Smooth muscle cell (in vitro differentiated cells): ENCODE measurements around the gene SMG5. TPM values are rescaled to one million over a fixed set of nuclear protein-coding genes. Genes with fewer than 3 reads are reported as not detected.
A peak's percentile ranks its signal among the peaks of the same experiment; 100 is the strongest.

Source experiments
- DNase-seq: peaks from one replicate; lab custom pipeline; 2025; ENCODE audit not compliant: unreplicated experiment; lab: John Stamatoyannopoulos, UW
- H2AFZ ChIP-seq: fragments of 200-600 bp; sonication (generic); 2 replicates; pipeline ENCODE4 v1.6.0; 2016; ENCODE audit warnings: antibody characterized with exemption, low read depth, mild to moderate bottlenecking
- H3F3A ChIP-seq: fragments of 200-600 bp; sonication (generic); 2 replicates; pipeline ENCODE4 v1.6.0; 2017; ENCODE audit warnings: antibody characterized with exemption, low read depth
- H3K27ac ChIP-seq: fragments of 200-600 bp; sonication (generic); 2 replicates; pipeline ENCODE4 v1.5.1; 2016; ENCODE audit warnings: low read depth, mild to moderate bottlenecking
- H3K27me3 ChIP-seq: fragments of 200-600 bp; sonication (generic); 2 replicates; pipeline ENCODE4 v1.6.1; 2016; ENCODE audit warnings: low read depth, mild to moderate bottlenecking
- H3K36me3 ChIP-seq: fragments of 200-600 bp; sonication (generic); 2 replicates; pipeline ENCODE4 v1.5.1; 2016; ENCODE audit warnings: low read depth
- H3K4me1 ChIP-seq: fragments of 200-600 bp; sonication (generic); 2 replicates; pipeline ENCODE4 v1.5.1; 2016; ENCODE audit warnings: low read depth
- H3K4me2 ChIP-seq: fragments of 200-600 bp; sonication (generic); 2 replicates; pipeline ENCODE4 v1.6.0; 2016; ENCODE audit warnings: mild to moderate bottlenecking
- H3K4me3 ChIP-seq: fragments of 200-600 bp; sonication (generic); 2 replicates; pipeline ENCODE4 v1.5.1; 2016; ENCODE audit warnings: mild to moderate bottlenecking
- H3K79me2 ChIP-seq: fragments of 200-600 bp; sonication (generic); 2 replicates; pipeline ENCODE4 v1.6.0; 2016; ENCODE audit warnings: low read depth, mild to moderate bottlenecking
- H3K9ac ChIP-seq: fragments of 200-600 bp; sonication (generic); 2 replicates; pipeline ENCODE4 v1.6.0; 2016; ENCODE audit warnings: low read depth
- H3K9me3 ChIP-seq: fragments of 200-600 bp; sonication (generic); replicated peaks from 2 replicates; pipeline ENCODE4 v1.5.1; 2016; ENCODE audit warnings: low read depth
- H4K20me1 ChIP-seq: fragments of 200-600 bp; sonication (generic); 2 replicates; pipeline ENCODE4 v1.6.0; 2016; ENCODE audit warnings: low read depth
- CTCF ChIP-seq: fragments of 200-600 bp; sonication (generic); IDR thresholded peaks from 2 replicates; pipeline ENCODE4 v1.5.1; 2017; ENCODE audit warnings: borderline replicate concordance, mild to moderate bottlenecking, antibody characterized with exemption; ENCODE audit not compliant: insufficient read depth, poor library complexity, severe bottlenecking
- WGBS: methylation state at CpG from one replicate; pipeline ENCODE4 v1.1.7; 2016; ENCODE audit warnings: low lambda C conversion rate; 5-methylcytosine and 5-hydroxymethylcytosine counted together
- polyA plus RNA-seq: library from polyadenylated mRNA; unstranded; fragments of >200 nt; fragmentation: Nextera tagmentation; extraction: Ambion mirVana; gene quantifications from 2 replicates; pipeline ENCODE4 v1.2.1, GENCODE V29; 2016
- total RNA-seq: library from RNA; depleted of rRNA; stranded (reverse); fragments of >200 nt; gene quantifications from 2 replicates; pipeline ENCODE4 v1.2.3, GENCODE V29; 2014

The SMG5 gene
- total and polyA plus RNA-seq, 2 experiments from 2014 or later: 42.3 to 47.4 TPM

GRCh38 chr1:156291226-156292061 lies 8.8 kb upstream of the SMG5 start:
- peak overlapping the region; percentile 73 for H2AFZ ChIP-seq
- DNase-seq: peak; percentile 82
- H3K9ac ChIP-seq: peak overlapping the region; percentile 56
- H3K36me3 ChIP-seq: no peaks in the 10 kb centered on the region
- H3K9me3 ChIP-seq: no peaks in the 10 kb centered on the region
- 14% methylated on average over 37 of the region's 37 CpGs for WGBS
- H3K4me3 ChIP-seq: peak overlapping the region; percentile 57
- H4K20me1 ChIP-seq: no peaks in the 10 kb centered on the region
- H3K27me3 ChIP-seq: no peaks in the 10 kb centered on the region
- H3K27ac ChIP-seq: peak overlapping the region; percentile 77
- H3K4me1 ChIP-seq: peaks cover 16% of the 10 kb centered on the region
- H3K79me2 ChIP-seq: peaks cover 6% of the 10 kb centered on the region
- no peak for TF ChIP-seq CTCF
- H3F3A ChIP-seq: peaks cover 6% of the 10 kb centered on the region
- peak overlapping the region; percentile 90 for H3K4me2 ChIP-seq

- no peak for TF ChIP-seq CTCF
These were observed 7.2 kb upstream of the SMG5 start for GRCh38 chr1:156289857-156290256.

GRCh38 chr1:156286061-156286460 lies 3.4 kb upstream of the SMG5 start:
- no peaks in the 10 kb centered on the region for H3K36me3 ChIP-seq
- no peaks in the 10 kb centered on the region for H3K9me3 ChIP-seq
- no peak for DNase-seq
- no peak overlapping the region for H3K4me3 ChIP-seq
- peaks cover 22% of the 10 kb centered on the region for H3K79me2 ChIP-seq
- WGBS: 96% methylated on average over 8 of the region's 8 CpGs
- no peak overlapping the region for H3K9ac ChIP-seq
- no peak overlapping the region for H2AFZ ChIP-seq
- TF ChIP-seq CTCF: no peak
- H3K27me3 ChIP-seq: no peaks in the 10 kb centered on the region
- peaks cover 9% of the 10 kb centered on the region for H4K20me1 ChIP-seq
- peaks cover 23% of the 10 kb centered on the region for H3K4me1 ChIP-seq
- H3F3A ChIP-seq: no peaks in the 10 kb centered on the region
- H3K27ac ChIP-seq: no peak overlapping the region
- no peak overlapping the region for H3K4me2 ChIP-seq

More at GRCh38 chr1:156289857-156290256, 7.2 kb upstream of the SMG5 start:
- Histone ChIP-seq H3F3A (peaks cover 6% of the 10 kb centered on the region), H3K4me3 (no peak overlapping the region), H3K79me2 (peaks cover 6% of the 10 kb centered on the region), H3K4me2 (peak overlapping the region; percentile 90), H4K20me1 (no peaks in the 10 kb centered on the region), H2AFZ (no peak overlapping the region), H3K27me3 (no peaks in the 10 kb centered on the region), H3K9me3 (no peaks in the 10 kb centered on the region), H3K9ac (no peak overlapping the region), H3K36me3 (no peaks in the 10 kb centered on the region), H3K27ac (no peak overlapping the region), H3K4me1 (peaks cover 12% of the 10 kb centered on the region)
- DNase-seq: no peak

GRCh38 chr1:156285437-156285836 lies 2.8 kb upstream of the SMG5 start:
- no peak for TF ChIP-seq CTCF
- Histone ChIP-seq H3K36me3 (no peaks in the 10 kb centered on the region), H3F3A (no peaks in the 10 kb centered on the region), H3K4me2 (no peak overlapping the region), H3K9ac (no peak overlapping the region), H3K27ac (no peak overlapping the region), H3K27me3 (no peaks in the 10 kb centered on the region), H3K79me2 (peaks cover 28% of the 10 kb centered on the region), H4K20me1 (peaks cover 16% of the 10 kb centered on the region), H3K4me3 (no peak overlapping the region), H3K4me1 (peaks cover 24% of the 10 kb centered on the region), H3K9me3 (no peaks in the 10 kb centered on the region), H2AFZ (no peak overlapping the region)
- WGBS: 95% methylated on average over 20 of the region's 21 CpGs
- DNase-seq: no peak
